Neural cell (in vitro differentiated cells): ENCODE measurements around the gene FBXL15. TPM values are rescaled to one million over a fixed set of nuclear protein-coding genes. Genes with fewer than 3 reads are reported as not detected.

ENCODE experiments used
- H2AFZ ChIP-seq: fragments of 200-600, 300-800 bp; sonication (generic), shearing (Covaris generic); 2 replicates; pipeline ENCODE4 v1.6.0; 2014; ENCODE audit warnings: low read depth, mild to moderate bottlenecking, antibody characterized with exemption, low read length, moderate library complexity
- H3F3A ChIP-seq: fragments of 200-600 bp; shearing (Covaris generic); 2 replicates; pipeline ENCODE4 v1.6.1; 2016; ENCODE audit warnings: mild to moderate bottlenecking, moderate library complexity, mixed read lengths, antibody characterized with exemption, low read length; ENCODE audit not compliant: insufficient read depth, poor library complexity, severe bottlenecking
- H3K27ac ChIP-seq: fragments of 200-600, 300-800 bp; sonication (generic), shearing (Covaris generic); 2 replicates; pipeline ENCODE4 v1.5.1; 2014; ENCODE audit warnings: mild to moderate bottlenecking, low read length, moderate library complexity
- H3K27me3 ChIP-seq: fragments of 300-800, 200-600 bp; sonication (generic), shearing (Covaris generic); 2 replicates; pipeline ENCODE4 v1.6.0; 2014; ENCODE audit warnings: mild to moderate bottlenecking, low read depth, low read length, moderate library complexity; ENCODE audit not compliant: insufficient read depth
- H3K36me3 ChIP-seq: fragments of 300-800, 200-600 bp; sonication (generic), shearing (Covaris generic); 2 replicates; pipeline ENCODE4 v1.5.1; 2014; ENCODE audit warnings: mild to moderate bottlenecking, antibody characterized with exemption, low read length, moderate library complexity; ENCODE audit not compliant: insufficient read depth
- H3K4me2 ChIP-seq: fragments of 300-800, 200-600 bp; sonication (generic), shearing (Covaris generic); 2 replicates; pipeline ENCODE4 v1.6.0; 2014; ENCODE audit warnings: mild to moderate bottlenecking, low read length
- H3K4me3 ChIP-seq: fragments of 300-800, 200-600 bp; sonication (generic), shearing (Covaris generic); 2 replicates; pipeline ENCODE4 v1.5.1; 2014; ENCODE audit warnings: mild to moderate bottlenecking, low read length, moderate library complexity
- H3K79me2 ChIP-seq: fragments of 200-600 bp; shearing (Covaris generic); replicated peaks from 2 replicates; pipeline ENCODE4 v1.6.0; 2014; ENCODE audit warnings: mild to moderate bottlenecking, low read length, moderate library complexity; ENCODE audit not compliant: insufficient read depth
- H3K9ac ChIP-seq: fragments of 300-800, 200-600 bp; sonication (generic), shearing (Covaris generic); 2 replicates; pipeline ENCODE4 v1.6.1; 2016; ENCODE audit warnings: mild to moderate bottlenecking, low read length, mixed read lengths
- H3K9me2 ChIP-seq: fragments of 200-600 bp; shearing (Covaris generic); 2 replicates; pipeline ENCODE4 v1.6.1; 2016; ENCODE audit warnings: mild to moderate bottlenecking, low read length, mixed read lengths; ENCODE audit not compliant: insufficient read depth
- H3K9me3 ChIP-seq: fragments of 200-600, 300-800 bp; sonication (generic), shearing (Covaris generic); 2 replicates; pipeline ENCODE4 v1.6.1; 2016; ENCODE audit warnings: mild to moderate bottlenecking, mixed run types, low read length, moderate library complexity, mixed read lengths
- H4K20me1 ChIP-seq: fragments of 200-600 bp; shearing (Covaris generic); 2 replicates; pipeline ENCODE4 v1.6.1; 2016; ENCODE audit warnings: mild to moderate bottlenecking, mixed run types; ENCODE audit not compliant: insufficient read depth
- EP300 ChIP-seq: fragments of 450-650 bp; conservative IDR thresholded peaks from 2 replicates; pipeline ENCODE4 v1.6.1; 2014; ENCODE audit warnings: antibody characterized with exemption, mild to moderate bottlenecking, moderate library complexity; ENCODE audit not compliant: poor library complexity, severe bottlenecking
- RAD21 ChIP-seq: fragments of 450-650 bp; conservative IDR thresholded peaks from 2 replicates; pipeline ENCODE4 v1.6.1; 2014; ENCODE audit warnings: antibody characterized with exemption, mild to moderate bottlenecking, moderate library complexity
- SMC3 ChIP-seq: fragments of 450-650 bp; conservative IDR thresholded peaks from 2 replicates; pipeline ENCODE4 v1.6.1; 2014; ENCODE audit warnings: antibody characterized with exemption, mild to moderate bottlenecking, moderate library complexity; ENCODE audit not compliant: poor library complexity
- TAF1 ChIP-seq: IDR thresholded peaks from 2 replicates; pipeline ENCODE4 v1.6.1; 2012; ENCODE audit warnings: low read depth
- polyA plus RNA-seq: library from polyadenylated mRNA; depleted of rRNA; stranded (reverse); fragments of >200 nt; gene quantifications from 2 replicates; pipeline ENCODE4 v1.2.3, GENCODE V29; 2014
- TF ChIP-seq, protein P1 (sequence below): fragments of 450-650 bp; IDR thresholded peaks from 2 replicates; pipeline ENCODE4 v1.5.1; 2014; ENCODE audit warnings: antibody characterized with exemption, mild to moderate bottlenecking, moderate library complexity; ENCODE audit not compliant: poor library complexity, severe bottlenecking
- TF ChIP-seq, protein P2 (sequence below): IDR thresholded peaks from 2 replicates; pipeline ENCODE4 v1.6.1; 2012; ENCODE audit warnings: borderline replicate concordance

The FBXL15 gene
- polyA plus RNA-seq, 1 donor from 2014 or later = 37.8 TPM

DNA sequence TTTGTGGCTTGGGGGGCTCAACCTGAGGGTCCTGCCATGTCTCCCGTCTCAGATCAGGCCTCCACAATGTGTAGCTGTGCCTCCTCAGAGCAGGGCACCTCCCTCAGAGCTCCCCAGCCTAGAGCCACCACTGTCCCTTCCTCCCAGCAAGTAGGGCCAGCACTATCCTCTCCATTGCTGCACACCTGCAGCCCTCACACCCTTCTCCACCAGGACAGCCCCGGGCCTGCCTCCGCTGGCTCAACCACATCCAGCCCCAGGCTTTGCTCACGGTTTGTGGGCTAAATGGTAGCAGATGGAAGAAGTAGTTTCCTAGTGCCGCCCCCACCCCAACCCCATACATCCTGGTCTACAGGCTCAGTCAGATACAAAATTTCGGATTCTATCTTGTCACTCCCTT lies 15.0 kb upstream of the FBXL15 start:
- H4K20me1 ChIP-seq = no peaks in the 10 kb centered on the region
- no peak overlapping the region for H3K9ac ChIP-seq
- no peaks in the 10 kb centered on the region for H3K9me3 ChIP-seq
- TF ChIP-seq TAF1 (no peak), RAD21 (no peak), SMC3 (no peak)
- TF ChIP-seq, protein P1, sequence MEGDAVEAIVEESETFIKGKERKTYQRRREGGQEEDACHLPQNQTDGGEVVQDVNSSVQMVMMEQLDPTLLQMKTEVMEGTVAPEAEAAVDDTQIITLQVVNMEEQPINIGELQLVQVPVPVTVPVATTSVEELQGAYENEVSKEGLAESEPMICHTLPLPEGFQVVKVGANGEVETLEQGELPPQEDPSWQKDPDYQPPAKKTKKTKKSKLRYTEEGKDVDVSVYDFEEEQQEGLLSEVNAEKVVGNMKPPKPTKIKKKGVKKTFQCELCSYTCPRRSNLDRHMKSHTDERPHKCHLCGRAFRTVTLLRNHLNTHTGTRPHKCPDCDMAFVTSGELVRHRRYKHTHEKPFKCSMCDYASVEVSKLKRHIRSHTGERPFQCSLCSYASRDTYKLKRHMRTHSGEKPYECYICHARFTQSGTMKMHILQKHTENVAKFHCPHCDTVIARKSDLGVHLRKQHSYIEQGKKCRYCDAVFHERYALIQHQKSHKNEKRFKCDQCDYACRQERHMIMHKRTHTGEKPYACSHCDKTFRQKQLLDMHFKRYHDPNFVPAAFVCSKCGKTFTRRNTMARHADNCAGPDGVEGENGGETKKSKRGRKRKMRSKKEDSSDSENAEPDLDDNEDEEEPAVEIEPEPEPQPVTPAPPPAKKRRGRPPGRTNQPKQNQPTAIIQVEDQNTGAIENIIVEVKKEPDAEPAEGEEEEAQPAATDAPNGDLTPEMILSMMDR = no peak
- TF ChIP-seq, protein P2, sequence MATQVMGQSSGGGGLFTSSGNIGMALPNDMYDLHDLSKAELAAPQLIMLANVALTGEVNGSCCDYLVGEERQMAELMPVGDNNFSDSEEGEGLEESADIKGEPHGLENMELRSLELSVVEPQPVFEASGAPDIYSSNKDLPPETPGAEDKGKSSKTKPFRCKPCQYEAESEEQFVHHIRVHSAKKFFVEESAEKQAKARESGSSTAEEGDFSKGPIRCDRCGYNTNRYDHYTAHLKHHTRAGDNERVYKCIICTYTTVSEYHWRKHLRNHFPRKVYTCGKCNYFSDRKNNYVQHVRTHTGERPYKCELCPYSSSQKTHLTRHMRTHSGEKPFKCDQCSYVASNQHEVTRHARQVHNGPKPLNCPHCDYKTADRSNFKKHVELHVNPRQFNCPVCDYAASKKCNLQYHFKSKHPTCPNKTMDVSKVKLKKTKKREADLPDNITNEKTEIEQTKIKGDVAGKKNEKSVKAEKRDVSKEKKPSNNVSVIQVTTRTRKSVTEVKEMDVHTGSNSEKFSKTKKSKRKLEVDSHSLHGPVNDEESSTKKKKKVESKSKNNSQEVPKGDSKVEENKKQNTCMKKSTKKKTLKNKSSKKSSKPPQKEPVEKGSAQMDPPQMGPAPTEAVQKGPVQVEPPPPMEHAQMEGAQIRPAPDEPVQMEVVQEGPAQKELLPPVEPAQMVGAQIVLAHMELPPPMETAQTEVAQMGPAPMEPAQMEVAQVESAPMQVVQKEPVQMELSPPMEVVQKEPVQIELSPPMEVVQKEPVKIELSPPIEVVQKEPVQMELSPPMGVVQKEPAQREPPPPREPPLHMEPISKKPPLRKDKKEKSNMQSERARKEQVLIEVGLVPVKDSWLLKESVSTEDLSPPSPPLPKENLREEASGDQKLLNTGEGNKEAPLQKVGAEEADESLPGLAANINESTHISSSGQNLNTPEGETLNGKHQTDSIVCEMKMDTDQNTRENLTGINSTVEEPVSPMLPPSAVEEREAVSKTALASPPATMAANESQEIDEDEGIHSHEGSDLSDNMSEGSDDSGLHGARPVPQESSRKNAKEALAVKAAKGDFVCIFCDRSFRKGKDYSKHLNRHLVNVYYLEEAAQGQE = no peak
- H3K9me2 ChIP-seq = no peaks in the 10 kb centered on the region
- no peak overlapping the region for H3K27ac ChIP-seq
- H3K4me2 ChIP-seq = no peak overlapping the region
- no peak overlapping the region for H2AFZ ChIP-seq
- no peaks in the 10 kb centered on the region for H3F3A ChIP-seq
- peaks cover 7% of the 10 kb centered on the region for H3K27me3 ChIP-seq
- H3K79me2 ChIP-seq = no peaks in the 10 kb centered on the region
- no peaks in the 10 kb centered on the region for H3K36me3 ChIP-seq
- H3K4me3 ChIP-seq = no peak overlapping the region

DNA sequence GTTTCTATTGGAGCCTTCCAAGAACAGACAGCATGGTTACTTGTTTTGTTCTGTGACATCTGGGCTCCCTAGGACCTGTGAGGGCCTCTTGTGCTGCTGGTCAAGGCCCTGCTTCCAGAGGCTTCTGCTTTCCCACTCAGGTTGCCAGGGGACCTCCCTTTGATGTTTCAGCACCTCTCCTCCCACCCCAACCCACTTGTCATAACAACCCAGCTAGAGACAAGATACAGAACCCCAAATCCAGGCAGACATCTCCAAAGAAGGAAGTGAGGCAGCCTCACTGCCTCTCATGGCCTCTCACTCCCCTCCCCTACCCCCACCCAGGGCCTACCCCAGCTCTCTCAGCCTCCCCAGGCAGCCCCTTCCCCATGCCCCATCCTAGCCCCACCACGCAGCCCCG lies 13.8 kb upstream of the FBXL15 start:
- Histone ChIP-seq H3K27ac (no peak overlapping the region), H3K9me2 (no peaks in the 10 kb centered on the region), H3K9me3 (no peaks in the 10 kb centered on the region), H3K36me3 (no peaks in the 10 kb centered on the region), H3F3A (no peaks in the 10 kb centered on the region), H3K27me3 (peaks cover 7% of the 10 kb centered on the region), H2AFZ (no peak overlapping the region), H3K79me2 (no peaks in the 10 kb centered on the region), H4K20me1 (no peaks in the 10 kb centered on the region), H3K4me3 (no peak overlapping the region), H3K4me2 (no peak overlapping the region), H3K9ac (no peak overlapping the region)
- TF ChIP-seq, protein P1 = no peak
- TF ChIP-seq EP300 = no peak
